NAMALWA (cell line): ENCODE results near the gene TGFBI.

Source experiments
- DNase-seq: peaks from one replicate; pipeline ENCODE4 v3.0.0-alpha.2; 2015; ENCODE audit warnings: low spot score

The TGFBI gene

GRCh38 chr5:136004436-136004835 lies 24.4 kb upstream of the TGFBI start:
- DNase-seq = no peak

GRCh38 chr5:136005476-136005875 lies 23.3 kb upstream of the TGFBI start:
- no peak for DNase-seq

GRCh38 chr5:136006164-136006563 lies 22.6 kb upstream of the TGFBI start:
- no peak for DNase-seq

GRCh38 chr5:136006761-136007251 lies 22.0 kb upstream of the TGFBI start:
- DNase-seq = no peak

- no peak for DNase-seq
These were observed 21.5 kb upstream of the TGFBI start for GRCh38 chr5:136007271-136007670.

- DNase-seq = no peak
These were observed 17.3 kb upstream of the TGFBI start for GRCh38 chr5:136011414-136012001.

GRCh38 chr5:136012041-136012804 lies 16.6 kb upstream of the TGFBI start:
- DNase-seq = peak; percentile 1

- DNase-seq = no peak
These were observed 15.2 kb upstream of the TGFBI start for GRCh38 chr5:136013559-136013958.

GRCh38 chr5:136014049-136015002 lies 14.5 kb upstream of the TGFBI start:
- no peak for DNase-seq

GRCh38 chr5:136015003-136015375 lies 13.8 kb upstream of the TGFBI start:
- no peak for DNase-seq

- DNase-seq = no peak
These were observed 12.7 kb upstream of the TGFBI start for GRCh38 chr5:136015966-136016650.

- DNase-seq = no peak
These were observed 11.8 kb upstream of the TGFBI start for GRCh38 chr5:136016945-136017530.

GRCh38 chr5:136018814-136019783 lies 9.7 kb upstream of the TGFBI start:
- DNase-seq = no peak

GRCh38 chr5:136020001-136020382 lies 8.8 kb upstream of the TGFBI start:
- DNase-seq = no peak

- DNase-seq = no peak
These were observed 8.3 kb upstream of the TGFBI start for GRCh38 chr5:136020383-136021015.

GRCh38 chr5:136021016-136021405 lies 7.8 kb upstream of the TGFBI start:
- DNase-seq = no peak

GRCh38 chr5:136022965-136023364 lies 5.8 kb upstream of the TGFBI start:
- no peak for DNase-seq

GRCh38 chr5:136023958-136024541 lies 4.7 kb upstream of the TGFBI start:
- no peak for DNase-seq

GRCh38 chr5:136025900-136026299 lies 2.9 kb upstream of the TGFBI start:
- no peak for DNase-seq

- DNase-seq = no peak
These were observed 2.2 kb upstream of the TGFBI start for GRCh38 chr5:136026636-136027035.
